ENCODE data around the gene FBXO4. TPM values are rescaled to one million over a fixed set of nuclear protein-coding genes. Genes with fewer than 3 reads are reported as not detected.

The FBXO4 gene
- total RNA-seq, 1 donor from 2014 or later = 11.1 TPM

GRCh38 chr5:41985945-41986695 lies 61.0 kb downstream of the FBXO4 start:
- H3K27ac ChIP-seq = no peak overlapping the region

More at GRCh38 chr5:41985945-41986695, 61.0 kb downstream of the FBXO4 start:
- no peaks in the 10 kb centered on the region for H3K27me3 ChIP-seq
- no peaks in the 10 kb centered on the region for H3K4me1 ChIP-seq
- DNase-seq (no peak), ATAC-seq (no peak)
- no peaks in the 10 kb centered on the region for H3K9me3 ChIP-seq
- H3K4me3 ChIP-seq = no peak overlapping the region
- no peaks in the 10 kb centered on the region for H3K36me3 ChIP-seq
- intact Hi-C loops (cut with DNase I) = no loop called here
- no peak for TF ChIP-seq CTCF (IDR thresholded peaks at IDR 0.05)

Other genes starting within 250 kb of the FBXO4 start
- 16.2 TPM for gene OXCT1, start 54.9 kb upstream of the FBXO4 start, total RNA-seq
- 28.2 TPM for gene RIMOC1, start 20.9 kb upstream of the FBXO4 start, total RNA-seq